Body of pancreas (tissue), 4 donors: ENCODE results near the gene C3orf70. TPM values are rescaled to one million over a fixed set of nuclear protein-coding genes. Genes with fewer than 3 reads are reported as not detected.

Experiments
- ATAC-seq: fragments of 150-250 bp; one replicate; pipeline ENCODE4 v1.9.1; 2016
- DNase-seq, 4 donors: peaks; one replicate each; pipeline ENCODE4 v3.0.0-alpha.2; 2019
- H3K27ac ChIP-seq, 4 donors: fragments of 200-600 bp; sonication (generic); 1 replicate in 3 of 4; 2 replicates in 1 of 4; pipeline versions ENCODE4 v1.5.1 to v1.6.1; 2016 to 2019; ENCODE audit warnings: mild to moderate bottlenecking in 1 of 4, mixed read lengths in 1 of 4, moderate library complexity in 1 of 4
- H3K27me3 ChIP-seq, 2 donors: fragments of 200-600 bp; sonication (generic); one replicate each; pipeline ENCODE4 v1.6.0; 2016; ENCODE audit warnings: mild to moderate bottlenecking in 1 of 2
- H3K36me3 ChIP-seq, 2 donors: fragments of 200-600 bp; sonication (generic); replicated peaks in 1 of 2; 2 replicates each; pipeline ENCODE4 v1.5.1; 2016; ENCODE audit warnings: low read depth in 2 of 2; ENCODE audit not compliant: insufficient read depth in 1 of 2
- H3K4me1 ChIP-seq: fragments of 200-600 bp; sonication (generic); one replicate; pipeline ENCODE4 v1.6.0; 2016
- H3K4me3 ChIP-seq, 2 donors: fragments of 200-600 bp; sonication (generic); 1 replicate in 1 of 2; 2 replicates in 1 of 2; pipeline ENCODE4 v1.5.1; 2016 to 2019
- H3K9me3 ChIP-seq, 3 donors: fragments of 200-600 bp; sonication (generic); 1 replicate in 2 of 3; 2 replicates in 1 of 3; pipeline ENCODE4 v1.5.1; 2016
- POLR2A ChIP-seq, 3 donors: fragments of 450-650 bp; IDR thresholded peaks; one replicate each; pipeline ENCODE4 v1.6.1; 2016; ENCODE audit warnings: antibody characterized with exemption in 3 of 3, mild to moderate bottlenecking in 2 of 3
- WGBS, 2 donors: methylation state at CpG; one replicate each; pipeline ENCODE4 v1.1.5; 2017; 5-methylcytosine and 5-hydroxymethylcytosine counted together
- intact Hi-C: fragments of 100-400 bp; cut with DNase I; formaldehyde crosslinking; loops from one replicate; pipeline ENCODE4 v1.15.1; 2023
- total RNA-seq, 2 donors: library from RNA; depleted of rRNA; stranded (reverse); fragments of >200 nt; gene quantifications; one replicate each; pipeline ENCODE4 v1.1.0, GENCODE V29; 2016
- TF ChIP-seq, protein P1 (sequence below), 7 experiments: fragments of 450-650 bp in 4 of 7; fragments of 200-600 bp in 3 of 7; sonication (generic) in 3 of 7; IDR thresholded peaks; one replicate each; pipeline ENCODE4 v1.5.1; 2016 to 2019; ENCODE audit warnings: antibody characterized with exemption in 7 of 7

The C3orf70 gene, protein sequence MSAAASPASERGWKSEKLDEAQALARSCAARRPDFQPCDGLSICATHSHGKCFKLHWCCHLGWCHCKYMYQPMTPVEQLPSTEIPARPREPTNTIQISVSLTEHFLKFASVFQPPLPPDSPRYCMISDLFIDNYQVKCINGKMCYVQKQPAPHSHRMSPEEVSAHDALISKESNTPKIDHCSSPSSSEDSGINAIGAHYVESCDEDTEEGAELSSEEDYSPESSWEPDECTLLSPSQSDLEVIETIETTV
- 1 to 10 TPM in 1 of 2 donors, under 1 TPM in 1; 0.99 to 1.0 TPM for total RNA-seq

DNA sequence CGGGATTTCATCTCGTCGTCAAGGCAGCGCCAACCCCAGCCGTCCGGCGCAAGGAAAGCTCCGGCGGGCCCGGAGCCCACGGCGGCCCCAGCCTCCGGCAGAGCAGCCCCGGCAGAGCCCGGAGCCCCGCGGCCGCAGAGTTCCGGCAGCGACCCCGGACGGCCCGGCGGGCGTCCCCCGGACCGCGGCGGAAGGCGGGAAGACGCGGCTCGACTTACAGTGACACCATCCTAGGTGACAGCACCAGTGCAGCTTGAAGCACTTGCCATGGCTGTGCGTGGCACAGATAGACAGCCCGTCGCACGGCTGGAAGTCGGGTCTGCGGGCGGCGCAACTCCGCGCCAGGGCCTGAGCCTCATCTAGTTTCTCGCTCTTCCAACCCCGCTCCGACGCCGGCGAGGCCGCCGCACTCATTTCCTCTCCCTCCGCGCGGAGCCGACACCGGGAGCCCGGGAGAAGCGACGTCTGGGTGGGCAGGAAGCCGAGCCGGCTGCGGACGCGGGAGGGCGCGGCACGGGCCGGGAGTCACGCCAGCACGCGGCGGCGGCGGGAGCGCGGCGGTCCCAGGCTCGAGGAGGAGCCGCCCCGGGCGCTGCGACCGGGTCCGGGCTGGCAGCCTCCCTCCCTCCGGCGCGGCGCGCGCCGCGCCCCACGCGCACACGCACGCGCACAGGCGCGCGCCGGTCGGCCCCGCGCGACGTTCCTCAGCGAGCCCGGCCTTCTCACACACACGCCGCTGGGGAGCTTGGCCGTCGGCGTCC is at the start of gene C3orf70:
TSS of gene C3orf70 (minus strand) at position 651 of the 761 bp plus-strand sequence. CDS start at position 414, 237 bp downstream.
- Histone ChIP-seq H3K4me1 (peaks cover 20% of the 10 kb centered on the region), H3K4me3 (peak within 1 kb of the TSS in 1 of 2 donors; percentile 19), H3K27ac (peak within 1 kb of the TSS in 2 of 4 donors; percentile 14 to 41), H3K9me3 (no peaks in the 10 kb centered on the region), H3K36me3 (no peaks in the 10 kb centered on the region), H3K27me3 (peaks cover 0 to 8% of the 10 kb centered on the region in 2 donors)
- DNase-seq (peak; percentile 27 to 53 (median 36)), ATAC-seq (peak; percentile 67)
- no peak for TF ChIP-seq POLR2A (IDR thresholded peaks at IDR 0.05)
- intact Hi-C loops = no loop called here
- WGBS, 2 donors = 1% methylated on average over 26 to 69 of the region's 113 CpGs

DNA sequence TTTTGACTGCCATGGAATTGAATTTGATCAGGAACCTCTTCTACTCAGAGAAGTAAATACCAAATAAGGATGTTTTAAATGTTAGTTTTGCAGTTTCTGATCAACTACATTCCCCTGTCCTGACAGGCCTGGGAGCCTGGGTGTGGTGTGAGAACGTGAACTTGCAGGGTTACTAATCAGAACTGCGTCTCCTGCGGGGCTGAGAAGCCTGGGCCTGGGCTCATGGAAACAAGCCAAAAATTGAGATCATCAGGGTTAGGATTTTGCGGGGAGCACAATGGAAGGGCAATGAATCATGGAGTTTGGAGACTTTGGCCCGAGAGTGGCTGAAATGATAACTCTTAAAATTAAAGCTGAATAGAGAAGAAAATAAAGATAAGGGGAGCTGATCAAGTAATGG is 47.8 kb upstream of the C3orf70 start:
- Histone ChIP-seq H3K36me3 (no peaks in the 10 kb centered on the region), H3K27ac (no peak overlapping the region), H3K9me3 (no peaks in the 10 kb centered on the region), H3K27me3 (no peaks in the 10 kb centered on the region), H3K4me1 (no peaks in the 10 kb centered on the region), H3K4me3 (no peak overlapping the region)
- no peak for ATAC-seq
- no peak for DNase-seq
- WGBS, 2 donors = 68 to 72% methylated on average over 5 of the region's 5 CpGs
- intact Hi-C loops = no loop called here
- TF ChIP-seq, protein P1, sequence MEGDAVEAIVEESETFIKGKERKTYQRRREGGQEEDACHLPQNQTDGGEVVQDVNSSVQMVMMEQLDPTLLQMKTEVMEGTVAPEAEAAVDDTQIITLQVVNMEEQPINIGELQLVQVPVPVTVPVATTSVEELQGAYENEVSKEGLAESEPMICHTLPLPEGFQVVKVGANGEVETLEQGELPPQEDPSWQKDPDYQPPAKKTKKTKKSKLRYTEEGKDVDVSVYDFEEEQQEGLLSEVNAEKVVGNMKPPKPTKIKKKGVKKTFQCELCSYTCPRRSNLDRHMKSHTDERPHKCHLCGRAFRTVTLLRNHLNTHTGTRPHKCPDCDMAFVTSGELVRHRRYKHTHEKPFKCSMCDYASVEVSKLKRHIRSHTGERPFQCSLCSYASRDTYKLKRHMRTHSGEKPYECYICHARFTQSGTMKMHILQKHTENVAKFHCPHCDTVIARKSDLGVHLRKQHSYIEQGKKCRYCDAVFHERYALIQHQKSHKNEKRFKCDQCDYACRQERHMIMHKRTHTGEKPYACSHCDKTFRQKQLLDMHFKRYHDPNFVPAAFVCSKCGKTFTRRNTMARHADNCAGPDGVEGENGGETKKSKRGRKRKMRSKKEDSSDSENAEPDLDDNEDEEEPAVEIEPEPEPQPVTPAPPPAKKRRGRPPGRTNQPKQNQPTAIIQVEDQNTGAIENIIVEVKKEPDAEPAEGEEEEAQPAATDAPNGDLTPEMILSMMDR (IDR thresholded peaks at IDR 0.05) = no peak
- no peak for TF ChIP-seq POLR2A (IDR thresholded peaks at IDR 0.05)

DNA sequence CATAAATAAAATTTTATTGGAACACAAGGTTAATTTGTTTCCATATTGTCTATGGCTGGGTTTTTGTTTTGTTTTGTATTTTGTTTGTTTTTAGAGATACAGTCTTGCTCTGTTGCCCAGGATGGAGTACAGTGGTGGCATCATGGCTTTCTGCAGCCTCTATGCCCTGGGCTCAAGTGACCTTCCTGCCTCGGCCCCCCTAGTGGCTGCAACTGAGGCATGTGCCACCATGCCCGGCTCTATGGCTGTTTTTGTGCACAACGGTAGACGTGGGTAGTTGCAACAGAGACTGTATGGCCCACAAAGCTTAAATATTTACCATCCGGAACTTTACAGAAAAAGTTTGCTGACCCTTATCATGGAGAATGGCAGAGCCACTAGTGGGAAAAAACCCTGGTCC is 46.8 kb upstream of the C3orf70 start:
- 92 to 94% methylated on average over 5 of the region's 5 CpGs for WGBS, 2 donors
- DNase-seq (no peak), ATAC-seq (no peak)
- TF ChIP-seq POLR2A (IDR thresholded peaks at IDR 0.05) = no peak
- TF ChIP-seq, protein P1 (IDR thresholded peaks at IDR 0.05) = no peak
- Histone ChIP-seq H3K4me1 (no peaks in the 10 kb centered on the region), H3K4me3 (no peak overlapping the region), H3K27me3 (no peaks in the 10 kb centered on the region), H3K36me3 (no peaks in the 10 kb centered on the region), H3K9me3 (no peaks in the 10 kb centered on the region), H3K27ac (no peak overlapping the region)
- intact Hi-C loops = no loop called here

DNA sequence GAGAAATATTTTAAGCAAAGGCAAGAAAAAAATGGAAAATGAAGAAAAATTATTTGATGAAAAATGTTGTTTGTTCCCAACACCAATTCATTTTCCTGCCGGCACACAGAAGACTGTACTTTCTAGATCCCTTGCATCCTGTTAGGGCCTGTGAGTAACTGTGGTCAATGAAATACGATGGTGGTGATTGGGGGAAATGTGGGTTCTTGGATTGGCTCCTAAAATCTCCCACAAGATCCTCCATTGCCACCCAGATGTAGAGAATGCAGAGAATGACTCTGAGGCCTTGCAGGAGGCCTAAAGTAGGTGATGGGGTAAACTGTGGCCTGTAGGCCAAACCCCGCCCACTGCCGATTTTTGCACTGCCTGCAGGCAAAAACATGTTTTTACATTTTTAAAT is 46.3 kb upstream of the C3orf70 start:
- Histone ChIP-seq H3K4me3 (no peak overlapping the region), H3K4me1 (no peaks in the 10 kb centered on the region), H3K27me3 (no peaks in the 10 kb centered on the region), H3K36me3 (no peaks in the 10 kb centered on the region), H3K27ac (no peak overlapping the region), H3K9me3 (no peaks in the 10 kb centered on the region)
- intact Hi-C loops = no loop called here
- DNase-seq = no peak
- WGBS, 2 donors = 94 to 98% methylated on average over 4 of the region's 4 CpGs
- TF ChIP-seq, protein P1 (IDR thresholded peaks at IDR 0.05) = no peak
- TF ChIP-seq POLR2A (IDR thresholded peaks at IDR 0.05) = no peak
- no peak for ATAC-seq

DNA sequence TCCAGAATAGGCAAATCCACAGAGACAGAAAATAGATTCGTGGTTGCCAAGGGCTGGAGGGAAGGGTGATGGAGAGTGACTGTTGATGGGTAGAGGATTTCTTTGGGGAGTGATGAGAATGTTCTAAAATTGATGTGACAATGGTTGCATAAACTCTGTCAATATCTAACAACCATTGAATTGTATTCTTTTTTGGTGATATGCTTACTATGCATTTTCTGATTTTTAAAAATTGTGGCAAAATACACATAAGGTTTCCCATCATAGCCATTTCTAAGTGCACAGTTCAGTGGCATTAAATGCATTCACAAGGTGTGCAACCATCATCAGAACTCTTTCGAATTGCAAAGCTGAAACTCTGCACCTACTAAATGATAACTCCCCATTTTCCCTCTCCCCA is 44.2 kb upstream of the C3orf70 start:
- Histone ChIP-seq H3K9me3 (no peaks in the 10 kb centered on the region), H3K4me3 (no peak overlapping the region), H3K27me3 (no peaks in the 10 kb centered on the region), H3K4me1 (no peaks in the 10 kb centered on the region), H3K27ac (no peak overlapping the region), H3K36me3 (no peaks in the 10 kb centered on the region)
- intact Hi-C loops = no loop called here
- TF ChIP-seq POLR2A (IDR thresholded peaks at IDR 0.05) = no peak
- TF ChIP-seq, protein P1 (IDR thresholded peaks at IDR 0.05) = no peak
- DNase-seq = no peak
- ATAC-seq = no peak
- WGBS, 2 donors = 85 to 96% methylated on average over 2 of the region's 2 CpGs
